NCI-H446 treated with DMSO at 0.1 percent for 48 hours (cell line): Measurements from ENCODE around the gene GAST.

Source experiments
- DNase-seq: peaks from one replicate; lab custom pipeline; 2025; lab: John Stamatoyannopoulos, UW

Gene GAST

GRCh38 chr17:41740506-41740905 lies 28.4 kb downstream of the GAST start:
- no peak for DNase-seq

GRCh38 chr17:41741709-41742108 lies 29.6 kb downstream of the GAST start:
- DNase-seq: no peak

- DNase-seq: no peak
These were observed 36.1 kb downstream of the GAST start for GRCh38 chr17:41748275-41748674.

GRCh38 chr17:41750862-41751261 lies 38.7 kb downstream of the GAST start:
- no peak for DNase-seq

GRCh38 chr17:41751288-41751687 lies 39.2 kb downstream of the GAST start:
- DNase-seq: no peak

GRCh38 chr17:41754066-41754465 lies 41.9 kb downstream of the GAST start:
- DNase-seq: no peak

- DNase-seq: no peak
These were observed 46.5 kb downstream of the GAST start for GRCh38 chr17:41758601-41759000.

GRCh38 chr17:41760878-41761277 lies 48.7 kb downstream of the GAST start:
- DNase-seq: no peak

- no peak for DNase-seq
These were observed 50.3 kb downstream of the GAST start for GRCh38 chr17:41762391-41762790.

- DNase-seq: no peak
These were observed 50.7 kb downstream of the GAST start for GRCh38 chr17:41762841-41763240.

GRCh38 chr17:41763327-41763726 lies 51.2 kb downstream of the GAST start:
- DNase-seq: no peak
